Neural progenitor cell (in vitro differentiated cells): Measurements from ENCODE around the gene CLRN3. TPM values are rescaled to one million over a fixed set of nuclear protein-coding genes. Genes with fewer than 3 reads are reported as not detected.

Experiments used
- DNase-seq: peaks from one replicate; pipeline ENCODE4 v3.0.0-alpha.2; 2016; ENCODE audit warnings: low spot score
- H2AFZ ChIP-seq: fragments of 200-600 bp; sonication (generic); replicated peaks from 2 replicates; pipeline ENCODE4 v1.6.1; 2016; ENCODE audit warnings: antibody characterized with exemption
- H3F3A ChIP-seq: fragments of 200-600 bp; sonication (generic); 2 replicates; pipeline ENCODE4 v1.6.1; 2016; ENCODE audit warnings: antibody characterized with exemption, low read depth
- H3K27ac ChIP-seq: fragments of 200-600 bp; sonication (generic); 2 replicates; pipeline ENCODE4 v1.5.1; 2016; ENCODE audit warnings: mild to moderate bottlenecking
- H3K27me3 ChIP-seq: fragments of 200-600 bp; sonication (generic); 2 replicates; pipeline ENCODE4 v1.6.1; 2016; ENCODE audit warnings: mild to moderate bottlenecking, moderate library complexity
- H3K36me3 ChIP-seq: fragments of 200-600 bp; sonication (generic); 2 replicates; pipeline ENCODE4 v1.5.1; 2016
- H3K4me1 ChIP-seq: fragments of 200-600 bp; sonication (generic); 2 replicates; pipeline ENCODE4 v1.6.1; 2016; ENCODE audit warnings: mixed run types
- H3K4me2 ChIP-seq: fragments of 200-600 bp; sonication (generic); 2 replicates; pipeline ENCODE4 v1.6.1; 2016
- H3K4me3 ChIP-seq: fragments of 200-600 bp; sonication (generic); 2 replicates; pipeline ENCODE4 v1.5.1; 2016
- H3K79me2 ChIP-seq: fragments of 200-600 bp; sonication (generic); 2 replicates; pipeline ENCODE4 v1.6.1; 2016; ENCODE audit warnings: low read depth
- H3K9ac ChIP-seq: fragments of 200-600 bp; sonication (generic); 2 replicates; pipeline ENCODE4 v1.6.1; 2016
- H3K9me3 ChIP-seq: fragments of 200-600 bp; sonication (generic); 2 replicates; pipeline ENCODE4 v1.5.1; 2016; ENCODE audit warnings: low read depth
- H4K20me1 ChIP-seq: fragments of 200-600 bp; sonication (generic); 2 replicates; pipeline ENCODE4 v1.6.1; 2016; ENCODE audit warnings: low read depth
- H3K27ac Mint-ChIP-seq: 3 replicates; pipeline ENCODE4 v1.8.0; 2021; ENCODE audit warnings: mixed read lengths
- H3K27me3 Mint-ChIP-seq: 2 replicates; pipeline ENCODE4 v1.8.0; 2022; ENCODE audit warnings: low read depth, mild to moderate bottlenecking, inconsistent platforms, moderate library complexity, mixed read lengths; ENCODE audit not compliant: insufficient read depth
- H3K36me3 Mint-ChIP-seq: 3 replicates; pipeline ENCODE4 v1.8.0; 2021; ENCODE audit warnings: mixed read lengths
- H3K4me1 Mint-ChIP-seq: 3 replicates; pipeline ENCODE4 v1.8.0; 2021; ENCODE audit warnings: mixed read lengths
- H3K4me3 Mint-ChIP-seq: 3 replicates; pipeline ENCODE4 v1.8.0; 2021; ENCODE audit warnings: mild to moderate bottlenecking, moderate library complexity, mixed read lengths
- H3K9me3 Mint-ChIP-seq: 3 replicates; pipeline ENCODE4 v1.8.0; 2020; ENCODE audit warnings: mixed read lengths
- EZH2 ChIP-seq: fragments of 200-600 bp; sonication (generic); IDR thresholded peaks from 2 replicates; pipeline ENCODE4 v1.6.1; 2017; ENCODE audit warnings: antibody characterized with exemption, mild to moderate bottlenecking, moderate library complexity
- EZH2phosphoT487 ChIP-seq: fragments of 200-600 bp; sonication (generic); IDR thresholded peaks from 2 replicates; pipeline ENCODE4 v1.6.1; 2017; ENCODE audit warnings: antibody characterized with exemption
- total RNA-seq: library from RNA; depleted of rRNA; stranded (reverse); fragments of >200 nt; gene quantifications from 2 replicates; pipeline ENCODE4 v1.2.3, GENCODE V29; 2015; ENCODE audit warnings: low replicate concordance
- TF ChIP-seq, protein P1 (sequence below): fragments of 200-600 bp; sonication (generic); IDR thresholded peaks from 2 replicates; pipeline ENCODE4 v1.5.1; 2017; ENCODE audit warnings: antibody characterized with exemption, mild to moderate bottlenecking

The CLRN3 gene
- total RNA-seq, 1 donor from 2014 or later: not detected

DNA sequence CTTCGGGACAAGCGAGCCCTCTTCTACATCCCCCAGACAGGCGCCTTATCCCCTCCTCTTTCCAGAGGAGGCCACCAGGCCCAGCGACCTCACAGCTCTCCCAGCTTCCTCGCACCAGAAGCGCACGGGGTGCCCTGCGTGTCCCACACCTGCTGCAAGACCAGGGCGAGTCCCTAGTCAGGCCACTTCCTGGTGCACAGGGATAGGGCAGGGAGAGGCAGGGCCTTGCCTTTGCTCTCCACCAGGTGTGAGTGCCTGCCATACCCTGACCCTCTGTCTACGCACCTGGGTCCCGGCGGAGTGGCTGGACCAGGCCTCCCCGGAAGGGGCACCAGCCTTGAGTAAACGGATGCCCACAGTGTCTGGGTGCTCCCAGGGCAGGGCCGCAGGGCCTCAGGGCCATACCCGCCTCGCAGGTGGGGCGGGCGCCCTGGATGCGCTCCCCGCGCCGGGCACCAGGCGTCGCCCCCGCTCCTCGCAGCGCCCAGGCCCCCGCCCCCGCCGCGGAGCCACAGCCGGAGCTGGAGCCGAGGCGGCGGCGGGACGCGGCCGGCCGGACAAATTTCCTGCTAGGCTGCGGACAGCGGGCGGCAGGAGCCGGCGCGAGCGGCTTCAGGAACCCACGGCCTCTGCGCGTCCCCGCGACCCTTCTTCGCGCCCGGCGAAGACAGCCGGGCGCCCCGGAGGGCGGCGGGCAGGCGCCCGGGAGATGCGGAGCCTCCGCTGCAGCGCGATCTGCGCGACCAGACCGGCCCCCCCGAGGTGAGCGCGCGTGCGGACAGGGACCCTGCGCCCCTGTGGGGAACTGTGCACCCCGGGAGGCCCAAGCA, 14.0 kb upstream of the CLRN3 start, which contains the start of gene PTPRE:
Gene PTPRE, plus strand, starts transcription at position 556 of the 830 bp plus-strand sequence. CDS start 133,779 bp downstream, outside the sequence.
- Histone ChIP-seq H3K79me2 (no peaks in the 10 kb centered on the region), H3F3A (no peaks in the 10 kb centered on the region), H4K20me1 (no peaks in the 10 kb centered on the region), H3K9ac (no peak within 1 kb of the TSS), H3K4me2 (peak within 1 kb of the TSS; percentile 99), H2AFZ (peak within 1 kb of the TSS; percentile 98), H3K4me1 (peaks cover 5% of the 10 kb centered on the region), H3K9me3 (no peaks in the 10 kb centered on the region), H3K27ac (no peak within 1 kb of the TSS), H3K27me3 (peaks cover 52% of the 10 kb centered on the region), H3K36me3 (no peaks in the 10 kb centered on the region), H3K4me3 (peak within 1 kb of the TSS; percentile 92)
- Mint-ChIP-seq H3K27ac (no peak within 1 kb of the TSS), H3K9me3 (no peaks in the 10 kb centered on the region), H3K36me3 (no peaks in the 10 kb centered on the region), H3K4me3 (peak within 1 kb of the TSS; percentile 75), H3K4me1 (peaks cover 19% of the 10 kb centered on the region), H3K27me3 (peaks cover 18% of the 10 kb centered on the region)
- no peak for TF ChIP-seq EZH2phosphoT487
- no peak for TF ChIP-seq EZH2
- TF ChIP-seq, protein P1, sequence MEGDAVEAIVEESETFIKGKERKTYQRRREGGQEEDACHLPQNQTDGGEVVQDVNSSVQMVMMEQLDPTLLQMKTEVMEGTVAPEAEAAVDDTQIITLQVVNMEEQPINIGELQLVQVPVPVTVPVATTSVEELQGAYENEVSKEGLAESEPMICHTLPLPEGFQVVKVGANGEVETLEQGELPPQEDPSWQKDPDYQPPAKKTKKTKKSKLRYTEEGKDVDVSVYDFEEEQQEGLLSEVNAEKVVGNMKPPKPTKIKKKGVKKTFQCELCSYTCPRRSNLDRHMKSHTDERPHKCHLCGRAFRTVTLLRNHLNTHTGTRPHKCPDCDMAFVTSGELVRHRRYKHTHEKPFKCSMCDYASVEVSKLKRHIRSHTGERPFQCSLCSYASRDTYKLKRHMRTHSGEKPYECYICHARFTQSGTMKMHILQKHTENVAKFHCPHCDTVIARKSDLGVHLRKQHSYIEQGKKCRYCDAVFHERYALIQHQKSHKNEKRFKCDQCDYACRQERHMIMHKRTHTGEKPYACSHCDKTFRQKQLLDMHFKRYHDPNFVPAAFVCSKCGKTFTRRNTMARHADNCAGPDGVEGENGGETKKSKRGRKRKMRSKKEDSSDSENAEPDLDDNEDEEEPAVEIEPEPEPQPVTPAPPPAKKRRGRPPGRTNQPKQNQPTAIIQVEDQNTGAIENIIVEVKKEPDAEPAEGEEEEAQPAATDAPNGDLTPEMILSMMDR: peak; percentile 66
- peak; percentile 90 for DNase-seq

DNA sequence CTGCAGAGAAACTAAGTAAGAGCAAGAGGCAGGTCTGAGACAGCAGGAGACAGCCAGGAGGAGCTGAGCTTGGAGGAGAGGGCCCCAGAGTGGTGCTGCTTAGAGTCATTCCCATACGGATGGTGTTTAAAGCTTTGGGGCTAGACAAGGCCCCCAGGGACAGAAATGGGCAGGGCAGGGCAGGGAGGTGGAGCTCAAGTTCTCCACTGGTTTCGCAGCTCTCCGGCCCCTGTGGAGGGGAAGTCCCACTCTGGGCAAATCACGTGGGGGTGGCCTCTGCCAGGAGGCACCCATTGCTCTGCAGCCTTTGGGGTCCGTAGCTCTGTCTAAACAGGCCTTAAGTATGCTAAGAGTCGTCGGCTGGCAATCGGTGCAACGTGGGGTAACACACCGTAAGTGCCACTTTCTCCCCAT, 13.1 kb upstream of the CLRN3 start:
- Histone ChIP-seq H3K36me3 (no peaks in the 10 kb centered on the region), H3K9me3 (no peaks in the 10 kb centered on the region), H4K20me1 (no peaks in the 10 kb centered on the region), H3K4me3 (no peak overlapping the region), H3K4me2 (no peak overlapping the region), H3K27ac (no peak overlapping the region), H3F3A (no peaks in the 10 kb centered on the region), H3K4me1 (no peaks in the 10 kb centered on the region), H3K27me3 (peaks cover 52% of the 10 kb centered on the region), H3K9ac (no peak overlapping the region), H2AFZ (no peak overlapping the region), H3K79me2 (no peaks in the 10 kb centered on the region)
- Mint-ChIP-seq H3K9me3 (no peaks in the 10 kb centered on the region), H3K27me3 (peaks cover 15% of the 10 kb centered on the region), H3K4me3 (peak overlapping the region; percentile 70), H3K27ac (no peak overlapping the region), H3K4me1 (peaks cover 12% of the 10 kb centered on the region), H3K36me3 (no peaks in the 10 kb centered on the region)
- TF ChIP-seq, protein P1: no peak
- no peak for TF ChIP-seq EZH2
- TF ChIP-seq EZH2phosphoT487: no peak
- no peak for DNase-seq

DNA sequence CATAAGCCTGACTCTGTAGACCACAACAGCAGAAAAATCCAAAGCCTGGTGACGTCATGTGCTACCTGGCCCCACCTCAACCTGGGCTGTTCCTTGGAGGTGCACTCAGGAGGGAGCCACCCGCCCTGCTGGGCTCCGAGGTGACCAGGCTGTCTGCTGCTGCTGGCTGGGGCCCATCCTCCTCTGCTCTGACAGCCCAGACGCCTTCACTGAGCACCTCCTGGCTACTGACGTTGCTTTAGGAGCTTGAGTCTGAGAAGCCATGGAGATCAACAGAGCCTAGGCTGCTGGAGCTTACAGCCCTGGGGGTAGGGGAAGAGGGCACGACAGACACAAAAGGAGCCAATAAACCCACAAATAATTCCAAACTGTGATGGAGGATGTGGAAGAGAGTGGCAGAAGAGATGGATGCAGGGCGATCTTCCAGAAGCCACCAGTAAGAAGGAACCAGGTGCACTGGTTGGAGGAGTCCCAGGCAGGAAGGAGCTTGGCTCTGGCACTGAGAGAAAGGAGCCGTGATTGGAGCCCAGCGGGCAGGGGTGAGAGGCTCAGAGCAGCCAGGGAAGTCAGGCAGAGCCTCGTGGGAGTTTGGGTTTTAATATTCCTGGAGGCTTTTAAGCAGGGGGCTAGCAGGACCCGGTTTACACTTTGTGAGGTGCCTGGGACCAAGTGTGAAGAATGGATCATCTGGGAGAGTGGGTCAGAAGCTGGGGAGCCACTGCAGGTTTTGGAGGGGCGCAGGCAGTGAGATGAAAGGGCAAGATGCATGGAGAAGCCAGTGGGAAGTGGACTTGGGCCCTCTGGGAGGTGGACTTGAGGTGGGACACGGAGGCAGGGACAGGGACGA, 12.5 kb upstream of the CLRN3 start:
- H4K20me1 ChIP-seq: no peaks in the 10 kb centered on the region
- H2AFZ ChIP-seq: no peak overlapping the region
- no peaks in the 10 kb centered on the region for H3K36me3 ChIP-seq
- H3F3A ChIP-seq: no peaks in the 10 kb centered on the region
- H3K9me3 ChIP-seq: no peaks in the 10 kb centered on the region
- TF ChIP-seq EZH2phosphoT487 (no peak), EZH2 (no peak)
- TF ChIP-seq, protein P1: no peak
- no peaks in the 10 kb centered on the region for H3K9me3 Mint-ChIP-seq
- H3K36me3 Mint-ChIP-seq: no peaks in the 10 kb centered on the region
- no peak overlapping the region for H3K9ac ChIP-seq
- DNase-seq: no peak
- peaks cover 9% of the 10 kb centered on the region for H3K4me1 Mint-ChIP-seq
- no peak overlapping the region for H3K4me2 ChIP-seq
- H3K27me3 Mint-ChIP-seq: peaks cover 15% of the 10 kb centered on the region
- no peak overlapping the region for H3K27ac Mint-ChIP-seq
- no peak overlapping the region for H3K4me3 ChIP-seq
- no peaks in the 10 kb centered on the region for H3K79me2 ChIP-seq
- H3K27ac ChIP-seq: no peak overlapping the region
- no peaks in the 10 kb centered on the region for H3K4me1 ChIP-seq
- peak overlapping the region; percentile 16 for H3K4me3 Mint-ChIP-seq
- peaks cover 50% of the 10 kb centered on the region for H3K27me3 ChIP-seq
